Transverse colon (tissue), 4 donors: Measurements from ENCODE around the gene MEIG1.

Source experiments
- EP300 ChIP-seq: sonication (generic); formaldehyde crosslinking; IDR thresholded peaks from one replicate; pipeline ENCODE4 v1.6.1; 2017; ENCODE audit warnings: antibody characterized with exemption, low read depth
- POLR2A ChIP-seq: fragments of 450-650 bp; IDR thresholded peaks from one replicate; pipeline ENCODE4 v1.6.1; 2016; ENCODE audit warnings: antibody characterized with exemption, mild to moderate bottlenecking, moderate library complexity
- POLR2AphosphoS5 ChIP-seq, 3 donors: sonication (generic); formaldehyde crosslinking; IDR thresholded peaks; one replicate each; pipeline ENCODE4 v1.6.1; 2016; ENCODE audit warnings: antibody characterized with exemption in 3 of 3
- TF ChIP-seq, protein P1 (sequence below), 5 experiments: fragments of 200-600 bp in 3 of 5; fragments of 450-650 bp in 2 of 5; sonication (generic) in 3 of 5; IDR thresholded peaks; 1 replicate in 2 of 5; 2 replicates in 3 of 5; pipeline ENCODE4 v1.5.1; 2016 to 2017; ENCODE audit warnings: antibody characterized with exemption in 5 of 5, inconsistent platforms in 3 of 5, mild to moderate bottlenecking in 2 of 5, moderate library complexity in 1 of 5

- TF ChIP-seq, protein P1, sequence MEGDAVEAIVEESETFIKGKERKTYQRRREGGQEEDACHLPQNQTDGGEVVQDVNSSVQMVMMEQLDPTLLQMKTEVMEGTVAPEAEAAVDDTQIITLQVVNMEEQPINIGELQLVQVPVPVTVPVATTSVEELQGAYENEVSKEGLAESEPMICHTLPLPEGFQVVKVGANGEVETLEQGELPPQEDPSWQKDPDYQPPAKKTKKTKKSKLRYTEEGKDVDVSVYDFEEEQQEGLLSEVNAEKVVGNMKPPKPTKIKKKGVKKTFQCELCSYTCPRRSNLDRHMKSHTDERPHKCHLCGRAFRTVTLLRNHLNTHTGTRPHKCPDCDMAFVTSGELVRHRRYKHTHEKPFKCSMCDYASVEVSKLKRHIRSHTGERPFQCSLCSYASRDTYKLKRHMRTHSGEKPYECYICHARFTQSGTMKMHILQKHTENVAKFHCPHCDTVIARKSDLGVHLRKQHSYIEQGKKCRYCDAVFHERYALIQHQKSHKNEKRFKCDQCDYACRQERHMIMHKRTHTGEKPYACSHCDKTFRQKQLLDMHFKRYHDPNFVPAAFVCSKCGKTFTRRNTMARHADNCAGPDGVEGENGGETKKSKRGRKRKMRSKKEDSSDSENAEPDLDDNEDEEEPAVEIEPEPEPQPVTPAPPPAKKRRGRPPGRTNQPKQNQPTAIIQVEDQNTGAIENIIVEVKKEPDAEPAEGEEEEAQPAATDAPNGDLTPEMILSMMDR (IDR thresholded peaks at IDR 0.05), result no peak
- TF ChIP-seq POLR2A (no peak), POLR2AphosphoS5 (IDR thresholded peaks at IDR 0.05) (no peak), EP300 (no peak)
Measured at GRCh38 chr10:14949291-14949690, 9.9 kb upstream of the MEIG1 start.
